Keratinocyte (primary cell): ENCODE results near the gene LRRC52. TPM values are rescaled to one million over a fixed set of nuclear protein-coding genes. Genes with fewer than 3 reads are reported as not detected.

Experiments used
- DNase-seq: peaks from one replicate; pipeline ENCODE4 v3.0.0-alpha.2; 2011; ENCODE audit warnings: low read depth, missing footprints, low spot score
- FAIRE-seq: peaks from 2 replicates; lab custom pipeline; 2011; peaks lifted over from hg19 to GRCh38; lab: Jason Lieb, UNC
- H2AFZ ChIP-seq: 2 replicates; pipeline ENCODE4 v1.6.0; 2012; ENCODE audit warnings: low read length, control low read depth, inconsistent platforms; ENCODE audit not compliant: control insufficient read depth
- H3K27ac ChIP-seq: 2 replicates; pipeline ENCODE4 v1.5.1; 2011; ENCODE audit warnings: low read length; ENCODE audit not compliant: control insufficient read depth, insufficient read depth
- H3K27me3 ChIP-seq: 3 replicates; pipeline ENCODE4 v1.6.0; 2011; ENCODE audit warnings: low read length; ENCODE audit not compliant: control insufficient read depth, insufficient read depth; ENCODE audit errors: extremely low read depth
- H3K36me3 ChIP-seq, 2 experiments: 2 replicates in 1 of 2; 3 replicates in 1 of 2; pipeline ENCODE4 v1.5.1; 2011; ENCODE audit warnings: low read length in 2 of 2, mild to moderate bottlenecking in 1 of 2; ENCODE audit not compliant: control insufficient read depth in 2 of 2, insufficient read depth in 2 of 2; ENCODE audit errors: extremely low read depth in 1 of 2
- H3K4me1 ChIP-seq: 3 replicates; pipeline ENCODE4 v1.5.1; 2011; ENCODE audit warnings: low read length; ENCODE audit not compliant: control insufficient read depth, insufficient read depth; ENCODE audit errors: extremely low read depth
- H3K4me2 ChIP-seq: 3 replicates; pipeline ENCODE4 v1.6.0; 2011; ENCODE audit warnings: low read depth, low read length; ENCODE audit not compliant: control insufficient read depth, insufficient read depth; ENCODE audit errors: extremely low read depth
- H3K4me3 ChIP-seq, 3 experiments: fragments of 200-600 bp in 1 of 3; sonication (generic) in 1 of 3; 2 replicates in 2 of 3; 3 replicates in 1 of 3; pipeline ENCODE4 v1.5.1; 2011 to 2016; ENCODE audit warnings: low read length in 3 of 3, mild to moderate bottlenecking in 3 of 3, control low read depth in 2 of 3, inconsistent platforms in 1 of 3, low read depth in 1 of 3, mixed read lengths in 1 of 3, mixed run types in 1 of 3, moderate library complexity in 1 of 3; ENCODE audit not compliant: control insufficient read depth in 2 of 3, insufficient read depth in 2 of 3; ENCODE audit errors: extremely low read depth in 1 of 3
- H3K79me2 ChIP-seq: 2 replicates; pipeline ENCODE4 v1.6.0; 2012; ENCODE audit warnings: low read length; ENCODE audit not compliant: control insufficient read depth, insufficient read depth
- H3K9ac ChIP-seq: 3 replicates; pipeline ENCODE4 v1.6.0; 2011; ENCODE audit warnings: low read length; ENCODE audit not compliant: control insufficient read depth, insufficient read depth; ENCODE audit errors: extremely low read depth
- H3K9me1 ChIP-seq: 3 replicates; pipeline ENCODE4 v1.6.0; 2011; ENCODE audit warnings: low read length; ENCODE audit not compliant: control insufficient read depth, insufficient read depth; ENCODE audit errors: extremely low read depth
- H3K9me3 ChIP-seq: 2 replicates; pipeline ENCODE4 v1.5.1; 2012; ENCODE audit warnings: low read depth, low read length; ENCODE audit not compliant: control insufficient read depth
- H4K20me1 ChIP-seq: 3 replicates; pipeline ENCODE4 v1.6.0; 2011; ENCODE audit warnings: low read length; ENCODE audit not compliant: control insufficient read depth, insufficient read depth; ENCODE audit errors: extremely low read depth
- CTCF ChIP-seq, 3 experiments: IDR thresholded peaks in 1 of 3; conservative IDR thresholded peaks in 1 of 3; optimal IDR thresholded peaks in 1 of 3; 2 replicates in 2 of 3; 3 replicates in 1 of 3; pipeline versions ENCODE3 to v1.5.1; 2011; ENCODE audit warnings: low read length in 3 of 3, mild to moderate bottlenecking in 3 of 3, moderate library complexity in 2 of 3, control low read depth in 1 of 3, inconsistent platforms in 1 of 3; ENCODE audit not compliant: insufficient read depth in 2 of 3; ENCODE audit errors: extremely low read depth in 1 of 3
- EZH2 ChIP-seq: IDR thresholded peaks from one replicate; pipeline ENCODE4 v1.6.1; 2012; ENCODE audit warnings: inconsistent platforms, mild to moderate bottlenecking, low read length, moderate library complexity
- dilution Hi-C: fragments of 300-500 bp; cut with MboI; formaldehyde crosslinking; loops from one replicate; pipeline ENCODE4 v1.7.0; 2020; ENCODE audit warnings: low sequenced_read_pairs; ENCODE audit not compliant: extremely low pct_ligation_motif_present
- polyA plus RNA-seq, 5 experiments: library from polyadenylated mRNA; depleted of rRNA in 3 of 5; stranded (reverse) in 3 of 5; stranded (forward) in 1 of 5; unstranded in 1 of 5; fragments of >200 nt; gene quantifications; 1 replicate in 1 of 5; 2 replicates in 3 of 5; 3 replicates in 1 of 5; pipeline versions ENCODE4 v1.2.1 to v1.2.3, GENCODE V29; 2011 to 2012; ENCODE audit warnings: missing spikeins in 2 of 5, low read depth in 1 of 5, low replicate concordance in 1 of 5

The LRRC52 gene
- polyA plus RNA-seq, 1 donor (not counting 4 experiments of a cell fraction or from before 2014, with no cell fraction given) = not detected

- FAIRE-seq = peak; percentile 66
- dilution Hi-C loops = loop anchor here (10.0 kb wide), 1 partner anchor 203 kb away; no protein-coding TSS in a partner anchor
Observed at GRCh38 chr1:165597883-165598675, 54.3 kb downstream of the LRRC52 start.

GRCh38 chr1:165598676-165599059, 54.9 kb downstream of the LRRC52 start:
- Histone ChIP-seq H3K9me1 (no peaks in the 10 kb centered on the region), H3K79me2 (no peaks in the 10 kb centered on the region), H3K4me2 (peak overlapping the region; percentile 97), H3K4me1 (peaks cover 10% of the 10 kb centered on the region), H3K4me3 (peak overlapping the region; percentile 60 to 73 (median 69)), H3K9ac (peak overlapping the region; percentile 78), H3K27me3 (peaks cover 12% of the 10 kb centered on the region), H2AFZ (peak overlapping the region; percentile 95), H3K9me3 (no peaks in the 10 kb centered on the region), H4K20me1 (no peaks in the 10 kb centered on the region), H3K36me3 (no peaks in the 10 kb centered on the region), H3K27ac (peak overlapping the region; percentile 84)
- DNase-seq (no peak), FAIRE-seq (no peak)
- dilution Hi-C loops = loop anchor here (10.0 kb wide), 1 partner anchor 204 kb away; no protein-coding TSS in a partner anchor
- TF ChIP-seq EZH2 (no peak), CTCF (optimal IDR thresholded peaks at IDR 0.05 in 1 of 3, IDR thresholded peaks at IDR 0.05 in 1 of 3, conservative IDR thresholded peaks at IDR 0.05 in 1 of 3; ENCODE audit: extremely low read depth in 1 of 3, insufficient read depth in 2 of 3, low read length in 3 of 3) (no peak)

More at GRCh38 chr1:165597883-165598675, 54.3 kb downstream of the LRRC52 start:
- H4K20me1 ChIP-seq = no peaks in the 10 kb centered on the region
- TF ChIP-seq EZH2 = no peak
- no peak for TF ChIP-seq CTCF (optimal IDR thresholded peaks at IDR 0.05 in 1 of 3, IDR thresholded peaks at IDR 0.05 in 1 of 3, conservative IDR thresholded peaks at IDR 0.05 in 1 of 3; ENCODE audit: extremely low read depth in 1 of 3, insufficient read depth in 2 of 3, low read length in 3 of 3)
- peak overlapping the region; percentile 97 for H3K4me2 ChIP-seq
- peak overlapping the region; percentile 84 for H3K27ac ChIP-seq
- H3K36me3 ChIP-seq = no peaks in the 10 kb centered on the region
- peak overlapping the region; percentile 95 for H2AFZ ChIP-seq
- no peaks in the 10 kb centered on the region for H3K9me1 ChIP-seq
- peak overlapping the region; percentile 78 for H3K9ac ChIP-seq
- peak overlapping the region; percentile 60 to 73 (median 69) for H3K4me3 ChIP-seq
- H3K79me2 ChIP-seq = no peaks in the 10 kb centered on the region
- H3K27me3 ChIP-seq = peaks cover 18% of the 10 kb centered on the region
- DNase-seq = peak; percentile 78
- H3K9me3 ChIP-seq = no peaks in the 10 kb centered on the region
- H3K4me1 ChIP-seq = peaks cover 10% of the 10 kb centered on the region
